HEK293 (cell line): ENCODE results near the gene GRIN2A.

Source experiments
- CTCF ChIA-PET: fragments of 350-600 bp; formaldehyde crosslinking; extraction: SDS; loops from one replicate; lab custom pipeline; 2021; ENCODE audit warnings: antibody characterized with exemption; lab: Yijun Ruan, JAX
- POLR2A ChIA-PET: fragments of 300-600 bp; formaldehyde crosslinking; extraction: SDS; loops from one replicate; lab custom pipeline; 2020; ENCODE audit warnings: antibody characterized with exemption, inconsistent platforms; lab: Yijun Ruan, JAX
- H3K27ac ChIP-seq: fragments of 200-500 bp; sonication (Bioruptor generic); 2 replicates; pipeline ENCODE4 v1.5.1; 2014; ENCODE audit warnings: low read depth, low read length, control low read depth, inconsistent platforms; ENCODE audit errors: extremely low read depth
- H3K36me3 ChIP-seq, 2 experiments: fragments of 200-500 bp in 1 of 2; sonication (Bioruptor generic) in 1 of 2; 1 replicate in 1 of 2; 2 replicates in 1 of 2; pipeline ENCODE4 v1.5.1; 2014 to 2017; ENCODE audit warnings: inconsistent platforms in 2 of 2, low read length in 2 of 2; ENCODE audit not compliant: control insufficient read depth in 2 of 2, insufficient read depth in 1 of 2
- H3K4me1 ChIP-seq: fragments of 200-500 bp; sonication (Bioruptor generic); 2 replicates; pipeline ENCODE4 v1.5.1; 2014; ENCODE audit warnings: mild to moderate bottlenecking, low read length, inconsistent platforms; ENCODE audit not compliant: control insufficient read depth, insufficient read depth
- H3K4me3 ChIP-seq: 2 replicates; pipeline ENCODE4 v1.5.1; 2011; ENCODE audit warnings: low read depth, mild to moderate bottlenecking, control low read depth, low read length, moderate library complexity
- H3K9me3 ChIP-seq: fragments of 200-500 bp; sonication (Bioruptor generic); 2 replicates; pipeline ENCODE4 v1.5.1; 2014; ENCODE audit warnings: low read depth, low read length, inconsistent platforms; ENCODE audit not compliant: control insufficient read depth, insufficient read depth
- FEZF1 ChIP-seq: fragments of 450-650 bp; formaldehyde crosslinking; IDR thresholded peaks from 2 replicates; pipeline ENCODE4 v1.5.1; 2016; ENCODE audit warnings: missing biosample characterization, missing genetic modification characterization
- GLI4 ChIP-seq: fragments of 450-650 bp; formaldehyde crosslinking; IDR thresholded peaks from 2 replicates; pipeline ENCODE4 v1.5.1; 2016; ENCODE audit warnings: missing biosample characterization, missing genetic modification characterization
- KLF10 ChIP-seq: fragments of 450-650 bp; IDR thresholded peaks from 2 replicates; pipeline ENCODE4 v1.5.1; 2018; ENCODE audit warnings: missing biosample characterization, mild to moderate bottlenecking, missing genetic modification characterization
- KLF8 ChIP-seq: fragments of 450-650 bp; formaldehyde crosslinking; IDR thresholded peaks from 2 replicates; pipeline ENCODE4 v1.5.1; 2016; ENCODE audit warnings: missing biosample characterization, missing genetic modification characterization
- SCRT1 ChIP-seq: fragments of 450-650 bp; formaldehyde crosslinking; IDR thresholded peaks from 2 replicates; pipeline ENCODE4 v1.5.1; 2016; ENCODE audit warnings: missing biosample characterization, missing genetic modification characterization, borderline replicate concordance
- SCRT2 ChIP-seq: fragments of 450-650 bp; formaldehyde crosslinking; IDR thresholded peaks from 2 replicates; pipeline ENCODE4 v1.5.1; 2016; ENCODE audit warnings: missing biosample characterization, missing genetic modification characterization
- ZBTB1 ChIP-seq: fragments of 450-650 bp; formaldehyde crosslinking; IDR thresholded peaks from 2 replicates; pipeline ENCODE4 v1.5.1; 2016; ENCODE audit warnings: missing biosample characterization, missing genetic modification characterization
- ZBTB48 ChIP-seq: fragments of 450-650 bp; formaldehyde crosslinking; IDR thresholded peaks from 2 replicates; pipeline ENCODE4 v1.5.1; 2016; ENCODE audit warnings: missing biosample characterization, missing genetic modification characterization
- ZNF10 ChIP-seq: fragments of 450-650 bp; formaldehyde crosslinking; IDR thresholded peaks from 2 replicates; pipeline ENCODE4 v1.5.1; 2017; ENCODE audit warnings: missing biosample characterization, missing genetic modification characterization
- ZNF112 ChIP-seq: fragments of 450-650 bp; formaldehyde crosslinking; IDR thresholded peaks from 2 replicates; pipeline ENCODE4 v1.5.0; 2017; ENCODE audit warnings: missing biosample characterization, missing genetic modification characterization
- ZNF140 ChIP-seq: fragments of 450-650 bp; formaldehyde crosslinking; IDR thresholded peaks from 2 replicates; pipeline ENCODE4 v1.5.1; 2016; ENCODE audit warnings: missing biosample characterization, missing genetic modification characterization
- ZNF248 ChIP-seq: fragments of 450-650 bp; formaldehyde crosslinking; IDR thresholded peaks from 2 replicates; pipeline ENCODE4 v1.5.1; 2017; ENCODE audit warnings: missing biosample characterization, missing genetic modification characterization
- ZNF302 ChIP-seq: fragments of 450-650 bp; formaldehyde crosslinking; IDR thresholded peaks from 2 replicates; pipeline ENCODE4 v1.5.1; 2016; ENCODE audit warnings: missing biosample characterization, missing genetic modification characterization, low read depth
- ZNF324 ChIP-seq: fragments of 450-650 bp; formaldehyde crosslinking; IDR thresholded peaks from 2 replicates; pipeline ENCODE4 v1.5.1; 2016; ENCODE audit warnings: missing biosample characterization, missing genetic modification characterization
- ZNF560 ChIP-seq: fragments of 450-650 bp; formaldehyde crosslinking; IDR thresholded peaks from 2 replicates; pipeline ENCODE4 v1.5.1; 2017; ENCODE audit warnings: missing biosample characterization, missing genetic modification characterization, borderline replicate concordance
- ZNF600 ChIP-seq: fragments of 450-650 bp; formaldehyde crosslinking; IDR thresholded peaks from 2 replicates; pipeline ENCODE4 v1.5.1; 2016; ENCODE audit warnings: missing biosample characterization, missing genetic modification characterization
- ZNF621 ChIP-seq: fragments of 450-650 bp; formaldehyde crosslinking; IDR thresholded peaks from 2 replicates; pipeline ENCODE4 v1.5.1; 2017; ENCODE audit warnings: missing biosample characterization, missing genetic modification characterization
- ZNF623 ChIP-seq: fragments of 450-650 bp; formaldehyde crosslinking; IDR thresholded peaks from 2 replicates; pipeline ENCODE4 v1.5.1; 2016; ENCODE audit warnings: missing biosample characterization, missing genetic modification characterization
- ZNF629 ChIP-seq: fragments of 450-650 bp; formaldehyde crosslinking; IDR thresholded peaks from 2 replicates; pipeline ENCODE4 v1.5.1; 2017; ENCODE audit warnings: missing biosample characterization, missing genetic modification characterization
- ZNF670 ChIP-seq: fragments of 450-650 bp; formaldehyde crosslinking; IDR thresholded peaks from 2 replicates; pipeline ENCODE4 v1.5.1; 2016; ENCODE audit warnings: missing biosample characterization, missing genetic modification characterization, low read depth
- ZNF677 ChIP-seq: fragments of 450-650 bp; IDR thresholded peaks from 2 replicates; pipeline ENCODE4 v1.5.0; 2018; ENCODE audit warnings: missing biosample characterization, mild to moderate bottlenecking, missing genetic modification characterization, moderate library complexity
- ZNF776 ChIP-seq: fragments of 450-650 bp; formaldehyde crosslinking; IDR thresholded peaks from 2 replicates; pipeline ENCODE4 v1.5.0; 2017; ENCODE audit warnings: missing biosample characterization, missing genetic modification characterization, borderline replicate concordance
- ZNF777 ChIP-seq: fragments of 450-650 bp; formaldehyde crosslinking; IDR thresholded peaks from 2 replicates; pipeline ENCODE4 v1.5.1; 2017; ENCODE audit warnings: missing biosample characterization, missing genetic modification characterization, borderline replicate concordance
- TF ChIP-seq, protein P1 (sequence below): fragments of 450-650 bp; IDR thresholded peaks from 2 replicates; pipeline ENCODE4 v1.5.1; 2018; ENCODE audit warnings: missing biosample characterization, mild to moderate bottlenecking, missing genetic modification characterization
- TF ChIP-seq, protein P2 (sequence below): fragments of 450-650 bp; formaldehyde crosslinking; IDR thresholded peaks from 2 replicates; pipeline ENCODE4 v1.5.1; 2017; ENCODE audit warnings: missing biosample characterization, missing genetic modification characterization
- TF ChIP-seq, protein P3 (sequence below): fragments of 450-650 bp; formaldehyde crosslinking; IDR thresholded peaks from 2 replicates; pipeline ENCODE4 v1.5.1; 2016; ENCODE audit warnings: missing biosample characterization, missing genetic modification characterization
- TF ChIP-seq, protein P4 (sequence below): fragments of 450-650 bp; formaldehyde crosslinking; IDR thresholded peaks from 2 replicates; pipeline ENCODE4 v1.5.1; 2016; ENCODE audit warnings: missing biosample characterization, missing genetic modification characterization
- TF ChIP-seq, protein P5 (sequence below): fragments of 450-650 bp; formaldehyde crosslinking; IDR thresholded peaks from 2 replicates; pipeline ENCODE4 v1.5.1; 2017; ENCODE audit warnings: missing biosample characterization, mild to moderate bottlenecking, missing genetic modification characterization, moderate library complexity
- TF ChIP-seq, protein P6 (sequence below): fragments of 450-650 bp; formaldehyde crosslinking; IDR thresholded peaks from 2 replicates; pipeline ENCODE4 v1.5.1; 2017; ENCODE audit warnings: missing biosample characterization, missing genetic modification characterization

The GRIN2A gene

DNA sequence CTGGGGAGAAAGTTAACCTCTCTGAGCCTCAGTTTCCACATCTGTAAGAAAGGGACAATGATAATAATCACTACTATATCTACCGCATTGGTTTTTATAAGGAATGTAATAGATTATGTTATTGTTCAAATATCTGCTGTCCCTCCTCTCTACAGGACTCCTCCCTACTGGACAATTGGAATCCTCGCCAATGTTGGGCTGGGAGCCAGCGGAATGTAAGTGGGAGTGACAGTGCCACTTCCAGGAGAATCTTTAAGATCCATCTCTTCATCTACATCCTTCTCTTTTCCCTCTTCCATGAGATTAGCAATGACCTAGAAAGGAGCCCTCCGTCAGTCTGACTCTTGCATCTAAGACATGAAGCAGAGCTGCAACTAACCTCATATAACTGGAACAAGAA is 95.1 kb downstream of the GRIN2A start:
- Histone ChIP-seq H3K9me3 (no peaks in the 10 kb centered on the region), H3K36me3 (no peaks in the 10 kb centered on the region), H3K4me3 (no peak overlapping the region), H3K27ac (no peak overlapping the region), H3K4me1 (no peaks in the 10 kb centered on the region)
- ChIA-PET CTCF (interaction anchor here (0.7 kb wide), 1 partner anchor 439 kb away, joined by 3 read pairs; no protein-coding TSS in a partner anchor), POLR2A (no interaction called here)
- TF ChIP-seq ZNF776 (no peak), ZNF621 (tag by site-specific recombination) (no peak), ZNF248 (no peak), KLF10 (no peak), ZNF670 (tag by site-specific recombination) (no peak), ZNF140 (tag by site-specific recombination) (no peak), KLF8 (tag by site-specific recombination) (no peak), GLI4 (tag by site-specific recombination) (no peak), ZNF560 (tag by site-specific recombination) (no peak), SCRT2 (no peak), ZNF777 (tag by site-specific recombination) (no peak), ZNF677 (no peak), ZNF302 (no peak)
- TF ChIP-seq, protein P1, sequence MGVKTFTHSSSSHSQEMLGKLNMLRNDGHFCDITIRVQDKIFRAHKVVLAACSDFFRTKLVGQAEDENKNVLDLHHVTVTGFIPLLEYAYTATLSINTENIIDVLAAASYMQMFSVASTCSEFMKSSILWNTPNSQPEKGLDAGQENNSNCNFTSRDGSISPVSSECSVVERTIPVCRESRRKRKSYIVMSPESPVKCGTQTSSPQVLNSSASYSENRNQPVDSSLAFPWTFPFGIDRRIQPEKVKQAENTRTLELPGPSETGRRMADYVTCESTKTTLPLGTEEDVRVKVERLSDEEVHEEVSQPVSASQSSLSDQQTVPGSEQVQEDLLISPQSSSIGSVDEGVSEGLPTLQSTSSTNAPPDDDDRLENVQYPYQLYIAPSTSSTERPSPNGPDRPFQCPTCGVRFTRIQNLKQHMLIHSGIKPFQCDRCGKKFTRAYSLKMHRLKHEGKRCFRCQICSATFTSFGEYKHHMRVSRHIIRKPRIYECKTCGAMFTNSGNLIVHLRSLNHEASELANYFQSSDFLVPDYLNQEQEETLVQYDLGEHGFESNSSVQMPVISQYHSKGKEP (tag by site-specific recombination), result no peak
- TF ChIP-seq, protein P2, sequence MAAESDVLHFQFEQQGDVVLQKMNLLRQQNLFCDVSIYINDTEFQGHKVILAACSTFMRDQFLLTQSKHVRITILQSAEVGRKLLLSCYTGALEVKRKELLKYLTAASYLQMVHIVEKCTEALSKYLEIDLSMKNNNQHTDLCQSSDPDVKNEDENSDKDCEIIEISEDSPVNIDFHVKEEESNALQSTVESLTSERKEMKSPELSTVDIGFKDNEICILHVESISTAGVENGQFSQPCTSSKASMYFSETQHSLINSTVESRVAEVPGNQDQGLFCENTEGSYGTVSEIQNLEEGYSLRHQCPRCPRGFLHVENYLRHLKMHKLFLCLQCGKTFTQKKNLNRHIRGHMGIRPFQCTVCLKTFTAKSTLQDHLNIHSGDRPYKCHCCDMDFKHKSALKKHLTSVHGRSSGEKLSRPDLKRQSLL, result no peak
- TF ChIP-seq, protein P3, sequence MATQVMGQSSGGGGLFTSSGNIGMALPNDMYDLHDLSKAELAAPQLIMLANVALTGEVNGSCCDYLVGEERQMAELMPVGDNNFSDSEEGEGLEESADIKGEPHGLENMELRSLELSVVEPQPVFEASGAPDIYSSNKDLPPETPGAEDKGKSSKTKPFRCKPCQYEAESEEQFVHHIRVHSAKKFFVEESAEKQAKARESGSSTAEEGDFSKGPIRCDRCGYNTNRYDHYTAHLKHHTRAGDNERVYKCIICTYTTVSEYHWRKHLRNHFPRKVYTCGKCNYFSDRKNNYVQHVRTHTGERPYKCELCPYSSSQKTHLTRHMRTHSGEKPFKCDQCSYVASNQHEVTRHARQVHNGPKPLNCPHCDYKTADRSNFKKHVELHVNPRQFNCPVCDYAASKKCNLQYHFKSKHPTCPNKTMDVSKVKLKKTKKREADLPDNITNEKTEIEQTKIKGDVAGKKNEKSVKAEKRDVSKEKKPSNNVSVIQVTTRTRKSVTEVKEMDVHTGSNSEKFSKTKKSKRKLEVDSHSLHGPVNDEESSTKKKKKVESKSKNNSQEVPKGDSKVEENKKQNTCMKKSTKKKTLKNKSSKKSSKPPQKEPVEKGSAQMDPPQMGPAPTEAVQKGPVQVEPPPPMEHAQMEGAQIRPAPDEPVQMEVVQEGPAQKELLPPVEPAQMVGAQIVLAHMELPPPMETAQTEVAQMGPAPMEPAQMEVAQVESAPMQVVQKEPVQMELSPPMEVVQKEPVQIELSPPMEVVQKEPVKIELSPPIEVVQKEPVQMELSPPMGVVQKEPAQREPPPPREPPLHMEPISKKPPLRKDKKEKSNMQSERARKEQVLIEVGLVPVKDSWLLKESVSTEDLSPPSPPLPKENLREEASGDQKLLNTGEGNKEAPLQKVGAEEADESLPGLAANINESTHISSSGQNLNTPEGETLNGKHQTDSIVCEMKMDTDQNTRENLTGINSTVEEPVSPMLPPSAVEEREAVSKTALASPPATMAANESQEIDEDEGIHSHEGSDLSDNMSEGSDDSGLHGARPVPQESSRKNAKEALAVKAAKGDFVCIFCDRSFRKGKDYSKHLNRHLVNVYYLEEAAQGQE, result no peak
- TF ChIP-seq, protein P4, sequence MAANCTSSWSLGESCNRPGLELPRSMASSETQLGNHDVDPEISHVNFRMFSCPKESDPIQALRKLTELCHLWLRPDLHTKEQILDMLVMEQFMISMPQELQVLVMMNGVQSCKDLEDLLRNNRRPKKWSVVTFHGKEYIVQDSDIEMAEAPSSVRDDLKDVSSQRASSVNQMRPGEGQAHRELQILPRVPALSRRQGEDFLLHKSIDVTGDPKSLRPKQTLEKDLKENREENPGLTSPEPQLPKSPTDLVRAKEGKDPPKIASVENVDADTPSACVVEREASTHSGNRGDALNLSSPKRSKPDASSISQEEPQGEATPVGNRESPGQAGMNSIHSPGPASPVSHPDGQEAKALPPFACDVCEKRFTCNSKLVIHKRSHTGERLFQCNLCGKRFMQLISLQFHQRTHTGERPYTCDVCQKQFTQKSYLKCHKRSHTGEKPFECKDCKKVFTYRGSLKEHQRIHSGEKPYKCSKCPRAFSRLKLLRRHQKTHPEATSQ, result no peak

DNA sequence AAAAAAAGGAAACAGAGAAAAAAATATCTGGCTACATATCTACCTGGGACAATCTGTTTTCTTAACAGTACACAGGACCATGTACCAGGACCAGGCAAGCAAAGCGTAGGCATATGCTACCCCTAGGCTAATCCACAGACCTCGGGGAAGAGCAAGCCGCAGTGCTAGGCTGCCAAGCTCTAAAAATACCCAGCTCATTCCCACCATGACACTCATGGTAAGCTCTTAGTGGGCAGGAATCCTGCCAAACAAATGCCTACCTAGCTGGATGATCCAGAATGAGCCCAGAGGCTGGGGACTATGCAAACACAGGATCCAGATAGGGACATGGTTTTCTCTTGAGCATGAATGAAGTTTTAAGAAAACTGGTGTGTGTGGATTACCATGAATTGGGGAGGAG is 95.6 kb downstream of the GRIN2A start:
- ChIA-PET POLR2A (interaction anchor here (0.6 kb wide), 1 partner anchor 85 kb away, joined by 3 read pairs; no protein-coding TSS in a partner anchor), CTCF (interaction anchor here (0.7 kb wide), 1 partner anchor 438 kb away, joined by 3 read pairs; no protein-coding TSS in a partner anchor)
- no peak overlapping the region for H3K4me3 ChIP-seq
- no peaks in the 10 kb centered on the region for H3K4me1 ChIP-seq
- H3K36me3 ChIP-seq, result no peaks in the 10 kb centered on the region
- no peaks in the 10 kb centered on the region for H3K9me3 ChIP-seq
- H3K27ac ChIP-seq, result no peak overlapping the region
- TF ChIP-seq SCRT1 (tag by site-specific recombination) (no peak), ZNF629 (no peak), ZNF623 (tag by site-specific recombination) (no peak), FEZF1 (tag by site-specific recombination) (no peak), ZNF324 (tag by site-specific recombination) (no peak), ZNF600 (tag by site-specific recombination) (no peak), ZNF10 (no peak), ZNF112 (no peak), ZBTB48 (no peak), ZBTB1 (tag by site-specific recombination) (no peak)
- TF ChIP-seq, protein P5, sequence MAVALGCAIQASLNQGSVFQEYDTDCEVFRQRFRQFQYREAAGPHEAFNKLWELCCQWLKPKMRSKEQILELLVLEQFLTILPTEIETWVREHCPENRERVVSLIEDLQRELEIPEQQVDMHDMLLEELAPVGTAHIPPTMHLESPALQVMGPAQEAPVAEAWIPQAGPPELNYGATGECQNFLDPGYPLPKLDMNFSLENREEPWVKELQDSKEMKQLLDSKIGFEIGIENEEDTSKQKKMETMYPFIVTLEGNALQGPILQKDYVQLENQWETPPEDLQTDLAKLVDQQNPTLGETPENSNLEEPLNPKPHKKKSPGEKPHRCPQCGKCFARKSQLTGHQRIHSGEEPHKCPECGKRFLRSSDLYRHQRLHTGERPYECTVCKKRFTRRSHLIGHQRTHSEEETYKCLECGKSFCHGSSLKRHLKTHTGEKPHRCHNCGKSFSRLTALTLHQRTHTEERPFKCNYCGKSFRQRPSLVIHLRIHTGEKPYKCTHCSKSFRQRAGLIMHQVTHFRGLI (tag by site-specific recombination), result no peak
- TF ChIP-seq, protein P6, sequence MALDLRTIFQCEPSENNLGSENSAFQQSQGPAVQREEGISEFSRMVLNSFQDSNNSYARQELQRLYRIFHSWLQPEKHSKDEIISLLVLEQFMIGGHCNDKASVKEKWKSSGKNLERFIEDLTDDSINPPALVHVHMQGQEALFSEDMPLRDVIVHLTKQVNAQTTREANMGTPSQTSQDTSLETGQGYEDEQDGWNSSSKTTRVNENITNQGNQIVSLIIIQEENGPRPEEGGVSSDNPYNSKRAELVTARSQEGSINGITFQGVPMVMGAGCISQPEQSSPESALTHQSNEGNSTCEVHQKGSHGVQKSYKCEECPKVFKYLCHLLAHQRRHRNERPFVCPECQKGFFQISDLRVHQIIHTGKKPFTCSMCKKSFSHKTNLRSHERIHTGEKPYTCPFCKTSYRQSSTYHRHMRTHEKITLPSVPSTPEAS, result no peak
